Measurements from ENCODE around the gene SORBS2.

- TF ChIP-seq, protein P1, sequence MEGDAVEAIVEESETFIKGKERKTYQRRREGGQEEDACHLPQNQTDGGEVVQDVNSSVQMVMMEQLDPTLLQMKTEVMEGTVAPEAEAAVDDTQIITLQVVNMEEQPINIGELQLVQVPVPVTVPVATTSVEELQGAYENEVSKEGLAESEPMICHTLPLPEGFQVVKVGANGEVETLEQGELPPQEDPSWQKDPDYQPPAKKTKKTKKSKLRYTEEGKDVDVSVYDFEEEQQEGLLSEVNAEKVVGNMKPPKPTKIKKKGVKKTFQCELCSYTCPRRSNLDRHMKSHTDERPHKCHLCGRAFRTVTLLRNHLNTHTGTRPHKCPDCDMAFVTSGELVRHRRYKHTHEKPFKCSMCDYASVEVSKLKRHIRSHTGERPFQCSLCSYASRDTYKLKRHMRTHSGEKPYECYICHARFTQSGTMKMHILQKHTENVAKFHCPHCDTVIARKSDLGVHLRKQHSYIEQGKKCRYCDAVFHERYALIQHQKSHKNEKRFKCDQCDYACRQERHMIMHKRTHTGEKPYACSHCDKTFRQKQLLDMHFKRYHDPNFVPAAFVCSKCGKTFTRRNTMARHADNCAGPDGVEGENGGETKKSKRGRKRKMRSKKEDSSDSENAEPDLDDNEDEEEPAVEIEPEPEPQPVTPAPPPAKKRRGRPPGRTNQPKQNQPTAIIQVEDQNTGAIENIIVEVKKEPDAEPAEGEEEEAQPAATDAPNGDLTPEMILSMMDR (IDR thresholded peaks at IDR 0.05) = no peak
- TF ChIP-seq POLR2A (IDR thresholded peaks at IDR 0.05) = no peak
Measured at GRCh38 chr4:185559915-185560281, 252.1 kb downstream of the SORBS2 start.

All from testis (tissue), 2 donors.